NCI-H774 (cell line): ENCODE results near the gene ANKRD12.
A peak's percentile ranks its signal among the peaks of the same experiment; 100 is the strongest.

Experiments
- DNase-seq: peaks from one replicate; lab custom pipeline; 2025; lab: John Stamatoyannopoulos, UW

The ANKRD12 gene

DNA sequence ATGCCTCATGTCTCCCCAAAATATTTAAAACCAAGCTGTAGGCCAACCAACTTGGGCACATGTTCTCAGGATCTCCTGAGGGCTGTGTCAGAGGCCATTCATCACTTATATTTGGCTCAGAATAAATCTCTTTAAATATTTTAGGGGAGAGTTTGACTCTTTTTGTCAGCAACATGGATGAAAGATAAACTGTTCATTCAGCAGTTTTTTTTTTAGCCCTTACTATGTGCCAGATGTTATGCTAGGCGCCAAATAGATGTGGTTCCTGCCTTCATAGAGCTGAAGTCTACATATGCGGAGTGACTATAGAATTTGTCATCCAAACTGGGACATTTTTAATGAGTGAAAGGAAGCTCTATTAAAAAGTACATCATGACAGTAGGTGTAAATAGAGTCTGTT, 155.5 kb downstream of the ANKRD12 start:
- DNase-seq: no peak

DNA sequence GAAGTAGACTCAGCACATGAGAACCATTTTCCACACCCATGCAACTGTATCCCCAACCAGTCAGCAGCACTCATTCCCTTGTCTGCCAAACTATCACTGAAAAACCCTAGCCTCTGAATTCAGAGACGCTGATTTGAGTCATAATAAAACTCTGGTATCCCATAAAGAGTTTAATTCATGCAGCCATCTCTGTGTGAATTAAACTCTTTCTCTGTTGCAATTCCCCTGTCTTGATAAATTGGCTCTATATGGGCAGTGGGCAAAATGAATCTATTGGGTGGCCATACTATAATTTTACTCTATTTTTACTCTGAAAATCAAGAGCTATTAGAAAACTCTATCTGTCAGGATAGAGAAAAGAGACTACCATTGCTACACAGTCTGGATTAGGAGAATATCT, 157.4 kb downstream of the ANKRD12 start:
- no peak for DNase-seq

DNA sequence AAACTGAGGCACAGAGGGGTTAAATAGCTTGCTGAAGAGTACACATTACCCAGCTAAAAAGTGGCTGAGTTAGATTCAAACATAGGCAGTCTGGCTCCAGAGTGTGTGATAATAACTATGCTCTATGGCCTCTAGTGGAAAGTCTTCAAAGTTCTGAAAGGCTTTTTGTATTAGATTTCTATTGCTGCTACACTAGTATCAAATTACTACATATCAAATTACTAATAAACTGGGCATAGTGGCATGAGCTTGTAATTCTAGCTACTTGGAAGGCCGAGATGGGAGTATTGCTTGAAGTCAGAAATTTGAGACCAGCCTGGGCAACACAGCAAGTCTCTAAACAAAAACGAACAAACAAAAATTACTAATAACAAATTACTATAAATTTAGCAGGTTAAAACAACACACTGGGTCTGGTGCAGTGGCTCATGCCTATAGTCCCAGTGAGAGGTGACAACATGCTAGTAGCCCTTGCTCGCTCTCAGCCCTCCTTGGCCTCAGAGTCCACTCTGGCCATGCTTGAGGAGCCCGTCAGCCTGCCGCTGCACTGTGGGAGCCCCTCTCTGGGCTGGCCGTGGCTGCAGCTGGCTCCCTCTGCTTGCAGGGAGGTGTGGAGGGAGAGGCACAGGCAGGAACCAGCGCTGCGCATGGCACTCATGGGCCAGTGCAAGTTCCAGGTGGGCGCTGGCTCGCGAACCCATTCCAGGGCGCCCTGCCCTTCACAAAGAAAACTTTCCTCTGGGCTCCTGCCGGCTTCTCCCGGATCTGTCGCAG, 159.8 kb downstream of the ANKRD12 start:
- no peak for DNase-seq

DNA sequence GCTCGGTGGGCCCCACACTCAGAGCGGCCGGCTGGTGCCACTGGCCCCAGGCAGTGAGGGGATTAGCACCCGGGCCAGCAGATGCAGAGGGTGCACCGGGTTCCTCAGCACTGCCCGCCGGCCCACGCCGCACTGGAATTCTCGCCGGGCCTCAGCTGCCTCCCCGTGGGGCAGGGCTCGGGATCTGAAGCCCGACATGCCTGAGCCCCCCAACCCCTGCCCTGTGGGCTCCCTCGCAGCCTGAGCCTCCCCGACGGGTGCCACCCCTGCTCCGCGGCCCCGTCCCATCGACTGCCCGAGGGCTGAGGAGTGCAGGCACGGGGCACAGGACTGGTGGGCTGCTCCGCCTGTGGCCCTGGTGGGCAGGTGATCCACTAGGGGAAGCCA, 160.4 kb downstream of the ANKRD12 start:
- DNase-seq: no peak

DNA sequence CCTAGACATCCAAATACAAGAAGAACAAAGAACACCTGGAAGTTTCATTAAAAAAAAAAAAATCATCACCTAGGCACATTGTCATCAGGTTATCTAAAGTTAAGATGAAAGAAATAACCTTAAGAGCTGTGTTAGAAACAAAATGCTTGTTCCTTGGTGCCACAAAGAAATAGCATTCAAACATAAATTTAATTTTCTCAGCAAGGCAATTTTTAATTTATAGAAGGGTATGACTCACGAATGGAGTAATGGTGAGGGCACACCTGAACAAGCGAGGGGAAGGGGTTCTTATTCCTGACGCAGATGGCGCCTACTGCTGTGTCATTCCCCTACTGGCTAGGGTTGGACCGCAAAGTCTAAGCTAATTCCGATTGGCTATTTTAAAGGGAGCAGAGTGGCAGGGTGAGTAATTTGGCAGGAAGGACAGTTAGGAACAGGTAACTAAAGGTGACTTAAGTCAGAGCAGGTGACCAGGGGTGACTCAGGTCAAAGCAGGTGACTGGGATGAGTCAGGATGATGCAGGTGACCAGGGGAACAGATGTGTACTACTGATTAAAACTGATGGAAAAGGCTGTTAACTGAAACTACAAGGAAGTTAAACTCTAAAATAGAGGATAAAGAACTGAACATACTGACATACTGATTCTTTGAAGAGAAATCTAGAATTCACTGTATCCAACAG, 167.9 kb downstream of the ANKRD12 start:
- no peak for DNase-seq

DNA sequence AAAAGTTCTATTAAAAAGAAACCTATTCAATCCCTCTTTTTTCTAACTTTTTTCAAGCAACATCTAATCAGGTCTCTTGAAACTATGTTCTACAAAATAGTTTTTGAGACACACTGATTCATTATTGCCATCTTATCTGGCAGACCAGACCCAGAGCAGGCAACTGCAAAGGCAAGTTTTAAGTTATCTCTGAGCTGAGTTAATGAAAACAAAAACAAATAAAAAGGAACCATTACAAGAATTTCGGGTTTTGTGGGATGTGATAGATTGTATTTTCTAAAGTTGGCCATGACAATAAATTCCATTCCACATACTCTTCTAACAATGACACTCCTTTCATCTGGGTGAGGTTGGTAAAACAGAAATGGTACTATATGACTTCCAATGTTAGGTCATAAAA, 182.8 kb downstream of the ANKRD12 start:
- no peak for DNase-seq

DNA sequence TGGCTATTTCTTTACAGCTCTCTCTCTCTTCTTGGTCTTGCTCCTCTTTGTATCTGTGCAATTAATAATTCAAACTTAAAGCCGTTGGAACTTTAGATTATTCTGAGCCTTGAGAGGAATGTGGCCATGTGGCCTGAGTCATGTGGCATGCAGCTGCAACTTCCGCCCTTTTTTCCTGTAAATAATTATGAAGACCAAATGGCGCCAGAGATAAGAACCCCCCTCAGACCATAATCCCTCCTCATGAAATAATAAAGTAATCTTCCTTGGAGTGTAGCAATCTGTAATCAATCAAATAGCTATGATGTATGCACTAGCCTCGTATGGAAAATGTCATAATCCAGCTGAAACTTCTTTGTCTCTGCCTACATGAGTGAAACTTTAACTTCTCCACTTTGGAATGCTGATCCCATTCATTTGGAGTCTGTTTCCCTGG, 184.5 kb downstream of the ANKRD12 start:
- no peak for DNase-seq

DNA sequence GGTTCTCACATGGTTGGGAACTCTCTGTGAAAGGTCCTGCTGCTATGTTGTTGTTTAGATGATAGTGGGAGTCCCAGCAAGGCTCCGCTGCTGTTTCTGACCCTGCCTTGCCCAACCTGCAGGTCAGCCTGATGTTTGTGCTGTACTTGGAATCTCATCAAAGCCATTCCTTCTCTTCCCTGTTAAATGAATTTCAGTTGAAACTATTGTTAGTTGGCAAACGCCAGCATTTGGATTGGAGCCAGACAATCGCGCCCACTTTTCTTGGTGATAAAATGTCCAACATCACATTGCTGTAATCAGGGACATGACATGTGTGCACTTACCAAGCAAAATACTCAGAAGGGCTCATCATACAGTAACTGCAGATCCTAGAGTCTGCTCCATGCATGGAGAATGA, 185.2 kb downstream of the ANKRD12 start:
- no peak for DNase-seq

DNA sequence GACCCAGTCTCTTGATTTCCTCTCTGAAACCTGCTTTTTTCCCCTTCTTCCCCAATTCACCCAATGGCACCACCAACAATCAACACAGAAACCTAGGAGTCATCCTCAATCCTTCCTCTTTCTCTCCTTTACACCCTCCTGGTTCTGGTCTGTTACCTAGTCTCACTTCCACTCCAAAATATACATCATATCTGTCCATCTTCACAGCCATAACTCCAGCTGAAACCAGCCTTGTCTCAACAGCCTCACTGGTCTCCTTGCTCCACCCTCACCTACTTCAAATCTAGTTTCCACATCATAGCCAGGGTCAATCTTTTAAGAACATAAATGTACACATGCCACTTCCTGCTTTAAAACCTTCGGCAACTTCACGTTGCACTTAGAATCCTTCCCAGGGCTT, 186.2 kb downstream of the ANKRD12 start:
- DNase-seq: no peak

DNA sequence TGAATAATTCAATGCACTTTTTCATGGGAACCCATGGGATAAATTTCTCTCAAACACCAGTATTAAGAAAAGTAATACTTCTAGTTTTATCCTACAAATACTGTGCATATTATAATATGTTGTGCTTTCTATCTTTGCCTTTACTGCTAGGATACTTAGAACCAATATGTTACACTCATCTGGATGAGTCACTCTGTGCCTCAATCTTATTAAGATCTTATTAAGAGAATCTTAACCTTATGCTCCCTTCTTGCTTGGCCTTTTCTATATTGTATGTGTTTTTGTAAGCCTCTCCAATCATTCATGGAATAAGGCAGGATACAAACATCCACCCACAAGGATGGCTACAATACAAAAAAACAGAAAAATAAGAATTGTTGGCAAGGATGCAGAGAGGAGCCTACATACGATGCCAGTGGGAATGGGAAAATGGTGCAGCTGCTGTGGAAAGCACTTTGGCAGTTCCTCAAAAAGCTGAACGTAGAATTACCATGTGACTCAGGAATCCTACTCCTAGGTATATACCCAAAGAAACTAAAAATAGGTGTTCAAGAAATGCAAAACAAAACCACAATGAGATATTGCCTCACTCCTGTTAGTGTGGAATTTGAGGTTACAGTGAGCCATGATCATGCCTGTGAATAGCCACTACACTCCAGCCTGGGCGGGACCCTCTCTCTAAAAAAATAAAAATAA, 187.3 kb downstream of the ANKRD12 start:
- no peak for DNase-seq

DNA sequence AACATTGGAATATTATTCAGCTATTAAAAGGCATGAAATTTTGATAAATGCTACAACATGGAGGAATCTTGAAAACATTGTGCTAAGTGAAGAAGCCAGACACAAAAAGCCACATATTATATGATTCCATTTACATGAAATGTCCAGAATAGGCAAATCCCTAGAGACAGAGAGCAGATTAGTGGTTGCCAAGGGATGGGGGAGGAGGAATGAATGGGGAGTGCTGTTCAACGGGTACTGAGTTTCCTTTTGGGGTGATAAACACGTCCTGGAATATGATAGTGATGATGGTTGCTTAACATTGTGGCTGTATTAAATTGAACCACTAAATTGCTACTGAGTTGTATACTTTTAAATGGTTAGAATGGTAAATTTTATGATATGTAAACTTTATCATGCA, 189.1 kb downstream of the ANKRD12 start:
- no peak for DNase-seq

DNA sequence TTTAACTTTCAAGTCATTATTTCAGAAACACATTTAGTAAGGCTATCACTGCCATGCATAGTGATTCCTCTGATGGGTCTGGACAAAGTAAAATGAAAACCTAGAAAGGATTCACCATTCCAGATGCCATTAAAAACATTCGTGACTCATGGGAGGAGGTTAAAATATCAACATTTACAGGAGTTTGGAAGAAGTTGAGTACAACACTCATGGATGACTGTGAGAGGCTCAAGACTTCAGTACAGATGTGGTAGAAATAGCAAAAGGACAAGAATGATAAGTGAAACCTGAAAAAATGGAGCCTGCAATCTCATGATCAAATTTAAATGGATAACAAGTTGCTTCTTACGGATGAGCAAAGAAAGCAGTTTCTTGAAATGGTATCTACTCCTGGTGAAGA, 192.2 kb downstream of the ANKRD12 start:
- DNase-seq: no peak

DNA sequence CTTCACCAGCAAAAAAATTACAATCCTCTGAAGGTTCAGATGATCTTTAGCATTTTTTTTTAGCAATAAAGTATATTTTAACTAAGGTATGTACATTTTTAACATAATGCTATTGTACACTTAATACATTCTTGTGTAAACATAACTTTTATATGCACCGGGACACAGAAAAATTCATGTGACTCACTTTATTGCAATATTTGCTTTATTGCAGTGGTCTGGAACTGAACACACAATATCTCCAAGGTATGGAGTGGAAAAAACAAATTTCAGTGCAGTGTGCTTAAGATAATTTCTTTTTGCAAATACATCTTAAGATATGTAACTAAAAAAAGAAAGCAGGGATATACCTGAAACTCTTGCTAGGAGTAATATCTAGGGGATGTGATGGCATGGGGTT, 192.9 kb downstream of the ANKRD12 start:
- no peak for DNase-seq

DNA sequence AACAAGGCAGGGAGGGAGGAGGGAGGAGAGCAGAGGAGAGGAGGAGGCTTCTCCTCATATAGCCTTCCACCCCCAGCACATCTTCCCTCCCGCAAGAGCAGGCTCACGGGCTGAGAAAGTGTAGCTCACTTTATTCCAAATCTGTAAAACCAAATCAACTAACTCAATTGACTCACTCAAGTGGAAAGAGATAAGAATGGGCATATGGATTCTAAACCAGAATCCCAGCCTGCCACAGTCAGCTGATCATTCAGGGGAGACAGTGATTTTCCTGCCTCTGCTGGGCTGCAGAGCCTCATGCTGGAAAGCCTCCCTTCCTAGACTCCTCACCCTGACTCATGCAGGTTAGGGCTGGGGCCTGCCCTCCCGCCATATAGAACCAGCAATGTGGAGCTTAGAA, 193.8 kb downstream of the ANKRD12 start:
- no peak for DNase-seq

DNA sequence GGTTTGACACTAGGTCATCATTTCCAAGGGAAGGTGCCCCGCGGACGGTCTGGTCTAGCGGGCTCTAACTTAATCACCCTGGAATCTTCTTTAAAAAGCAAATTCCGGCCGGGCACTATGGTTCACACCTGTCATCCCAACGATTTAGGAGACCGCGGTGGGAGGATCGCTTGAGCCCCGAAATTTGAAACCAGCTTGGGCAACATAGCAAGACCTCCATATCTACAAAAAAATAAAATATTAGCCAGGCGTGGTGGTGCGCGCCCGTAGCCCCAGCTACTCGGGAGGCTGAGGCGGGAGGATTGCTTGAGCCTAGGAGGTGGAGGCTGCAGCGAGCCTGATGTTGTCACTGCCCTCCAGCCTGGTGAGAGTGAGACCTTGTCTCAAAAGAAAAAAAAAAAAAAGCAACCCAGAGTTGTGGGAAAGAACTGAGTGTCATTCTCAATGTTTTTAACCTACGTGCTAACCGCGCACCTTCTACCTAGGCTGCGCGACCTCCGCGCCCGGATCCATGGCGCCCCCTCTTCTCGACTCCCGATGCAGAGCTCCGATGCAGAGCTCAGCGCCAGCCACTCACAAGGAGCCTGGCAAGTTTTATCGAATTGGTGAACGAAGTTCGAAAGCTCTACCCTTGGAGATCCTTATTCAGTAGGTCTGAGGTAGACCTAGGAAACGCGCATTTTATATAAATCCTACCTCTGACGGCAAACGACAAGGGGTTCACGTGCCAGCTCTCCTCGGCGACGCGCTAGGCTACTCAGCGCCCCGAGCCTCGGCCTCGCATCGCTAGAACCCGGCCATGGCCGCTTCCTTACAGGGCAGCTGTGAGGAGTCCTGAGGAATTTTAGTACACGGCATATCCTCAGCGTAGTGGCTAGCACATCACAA, 197.1 kb downstream of the ANKRD12 start:
- no peak for DNase-seq

DNA sequence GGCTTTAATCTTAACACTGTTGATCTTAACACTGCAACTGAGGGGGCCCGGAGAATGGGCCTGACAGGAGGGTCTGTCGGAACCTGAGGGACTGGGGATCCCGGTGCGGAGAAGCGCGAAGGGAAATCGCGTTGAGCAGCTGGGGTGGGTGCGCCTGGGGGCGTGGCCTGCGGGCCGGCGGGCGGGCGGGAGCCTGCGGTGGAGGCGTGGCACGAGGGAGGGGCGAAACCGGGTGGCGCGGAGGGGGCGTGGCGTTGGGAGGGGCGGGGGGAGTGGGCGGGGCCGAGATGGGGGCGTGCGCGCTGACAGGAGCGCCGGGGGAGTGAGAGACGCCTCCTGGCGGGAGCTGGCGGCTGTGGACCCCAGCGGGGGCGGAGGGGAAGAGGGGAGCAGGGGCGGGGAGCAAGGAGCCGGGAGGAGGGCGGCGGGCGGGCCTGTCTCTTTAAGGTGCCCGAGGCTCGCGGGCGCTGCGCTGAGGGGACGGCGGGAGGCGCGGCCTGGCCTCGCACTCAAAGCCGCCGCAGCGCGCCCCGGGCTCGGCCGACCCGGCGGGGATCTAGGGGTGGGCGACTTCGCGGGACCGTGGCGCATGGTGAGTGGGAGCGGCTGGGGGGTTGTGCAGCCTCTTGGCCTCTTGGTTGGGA, 197.9 kb downstream of the ANKRD12 start, which contains the start of gene TWSG1:
TSS of gene TWSG1 (plus strand) at position 445 of the 644 bp plus-strand sequence. CDS start 2,457 bp downstream, outside the sequence.
- DNase-seq: peak; percentile 86

DNA sequence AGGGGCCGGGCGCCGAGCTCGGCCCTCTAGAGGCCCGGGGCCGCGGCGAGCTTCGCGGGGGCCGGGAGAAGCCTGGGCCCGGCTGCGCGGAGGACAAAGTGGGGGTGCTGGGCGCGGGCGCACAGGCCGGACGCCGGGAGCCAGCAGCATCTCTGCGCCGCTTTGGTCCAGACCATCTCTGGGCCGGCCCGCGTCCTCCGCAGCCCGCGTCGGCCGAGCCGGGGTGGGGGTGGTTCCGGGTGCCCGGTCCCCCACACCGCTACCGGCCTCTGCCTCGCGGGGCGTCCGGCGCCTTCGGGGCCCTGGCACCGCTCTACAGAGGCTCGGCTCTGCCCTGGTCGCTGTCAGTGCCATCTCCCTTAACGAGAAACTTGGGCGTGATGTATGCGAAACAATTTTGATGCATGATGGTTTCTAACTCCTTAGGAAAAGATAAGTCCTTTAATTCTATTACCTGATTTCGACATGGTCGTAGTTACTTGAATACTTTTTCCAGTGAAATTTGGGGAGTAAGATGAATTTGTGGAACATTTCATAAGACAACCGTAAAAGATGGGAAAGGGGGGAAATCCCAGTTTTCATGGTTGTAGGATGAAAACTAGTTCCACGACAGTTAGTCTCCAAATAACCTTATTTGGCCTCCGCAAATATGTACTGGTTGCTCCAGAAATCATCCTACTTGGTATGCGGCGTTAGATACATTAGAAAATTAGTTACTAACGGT, 198.6 kb downstream of the ANKRD12 start:
- DNase-seq: no peak
